H1 (cell line): Measurements from ENCODE around the gene CD59. TPM values are rescaled to one million over a fixed set of nuclear protein-coding genes. Genes with fewer than 3 reads are reported as not detected.

Experiments used
- CTCF ChIA-PET: fragments of 300-600 bp; sonication (Branson Sonifier 250); formaldehyde crosslinking; loops from one replicate; lab custom pipeline; 2021; ENCODE audit not compliant: partially characterized antibody; lab: Charles Lee
- POLR2A ChIA-PET: fragments of 300-600 bp; sonication (Branson Sonifier 250); formaldehyde crosslinking; loops from one replicate; lab custom pipeline; 2021; ENCODE audit warnings: inconsistent platforms; ENCODE audit not compliant: partially characterized antibody; lab: Charles Lee
- DNase-seq, 2 experiments: peaks; one replicate each; pipeline versions ENCODE4 v3.0.0 to v3.0.0-alpha.2; 2010 to 2022; ENCODE audit warnings: low spot score in 2 of 2, low read depth in 1 of 2, mixed read lengths in 1 of 2
- FAIRE-seq: peaks from 2 replicates; lab custom pipeline; 2011; peaks lifted over from hg19 to GRCh38; lab: Jason Lieb, UNC
- H2AFZ ChIP-seq: 2 replicates; pipeline ENCODE4 v1.8.1; 2012; ENCODE audit warnings: low read length, inconsistent platforms
- H2AK5ac ChIP-seq: 2 replicates; pipeline ENCODE4 v1.6.1; 2013; ENCODE audit warnings: low read depth, low read length
- H2BK120ac ChIP-seq: replicated peaks from 2 replicates; pipeline ENCODE3; 2013; ENCODE audit warnings: low read depth, low read length, inconsistent platforms
- H2BK12ac ChIP-seq: 2 replicates; pipeline ENCODE4 v1.6.1; 2013; ENCODE audit warnings: low read depth, low read length
- H2BK15ac ChIP-seq: 2 replicates; pipeline ENCODE4 v1.6.1; 2013; ENCODE audit warnings: low read length
- H2BK20ac ChIP-seq: 2 replicates; pipeline ENCODE4 v1.6.1; 2013; ENCODE audit warnings: low read length
- H2BK5ac ChIP-seq: 2 replicates; pipeline ENCODE4 v1.6.1; 2013; ENCODE audit warnings: low read depth, low read length
- H3K14ac ChIP-seq: 2 replicates; pipeline ENCODE4 v1.6.1; 2013; ENCODE audit warnings: inconsistent platforms; ENCODE audit not compliant: insufficient read length
- H3K18ac ChIP-seq: 2 replicates; pipeline ENCODE4 v1.6.1; 2013; ENCODE audit warnings: low read length; ENCODE audit errors: extremely low read depth
- H3K23ac ChIP-seq: 2 replicates; pipeline ENCODE4 v1.6.1; 2013; ENCODE audit warnings: inconsistent platforms; ENCODE audit not compliant: insufficient read length
- H3K23me2 ChIP-seq: 2 replicates; pipeline ENCODE4 v1.6.1; 2013; ENCODE audit warnings: low read depth, low read length
- H3K27ac ChIP-seq: 2 replicates; pipeline ENCODE4 v1.6.1; 2011; ENCODE audit warnings: low read depth, low read length, inconsistent platforms
- H3K27me3 ChIP-seq, 4 experiments: replicated peaks in 1 of 4; 1 replicate in 1 of 4; 2 replicates in 3 of 4; pipeline versions ENCODE4 v1.6.1 to v1.8.1; 2011 to 2013; ENCODE audit warnings: low read length in 3 of 4, mild to moderate bottlenecking in 3 of 4, inconsistent platforms in 2 of 4, mixed read lengths in 2 of 4, moderate library complexity in 1 of 4; ENCODE audit not compliant: control insufficient read depth in 3 of 4, insufficient read depth in 3 of 4; ENCODE audit errors: extremely low read depth in 1 of 4
- H3K36me3 ChIP-seq, 4 experiments: 2 replicates each; pipeline versions ENCODE4 v1.6.1 to v1.8.1; 2011 to 2013; ENCODE audit warnings: mild to moderate bottlenecking in 4 of 4, low read length in 3 of 4, moderate library complexity in 2 of 4, control low read depth in 1 of 4, inconsistent platforms in 1 of 4; ENCODE audit not compliant: insufficient read depth in 4 of 4, control insufficient read depth in 2 of 4
- H3K4ac ChIP-seq: replicated peaks from 2 replicates; pipeline ENCODE3; 2013; ENCODE audit warnings: low read length, low read depth, mixed read lengths, inconsistent platforms; ENCODE audit not compliant: insufficient read length
- H3K4me1 ChIP-seq, 4 experiments: replicated peaks in 1 of 4; 1 replicate in 1 of 4; 2 replicates in 3 of 4; pipeline versions ENCODE4 v1.6.1 to v1.8.1; 2011 to 2013; ENCODE audit warnings: low read length in 3 of 4, inconsistent platforms in 2 of 4, mixed read lengths in 1 of 4; ENCODE audit not compliant: insufficient read depth in 4 of 4, control insufficient read depth in 3 of 4
- H3K4me2 ChIP-seq, 2 experiments: 2 replicates each; pipeline versions ENCODE4 v1.6.1 to v1.8.1; 2011 to 2013; ENCODE audit warnings: low read depth in 2 of 2, low read length in 2 of 2, control low read depth in 1 of 2, inconsistent platforms in 1 of 2, mild to moderate bottlenecking in 1 of 2; ENCODE audit not compliant: insufficient read depth in 1 of 2
- H3K4me3 ChIP-seq, 4 experiments: fragments of 200-600, 300-600 bp in 1 of 4; sonication (generic), shearing (Covaris generic), sonication (Bioruptor Twin) in 1 of 4; 2 replicates each; pipeline versions ENCODE4 v1.5.1 to v1.8.1; 2011 to 2016; ENCODE audit warnings: low read length in 4 of 4, low read depth in 3 of 4, control low read depth in 2 of 4, inconsistent platforms in 2 of 4, mild to moderate bottlenecking in 2 of 4, mixed read lengths in 1 of 4, moderate library complexity in 1 of 4; ENCODE audit not compliant: insufficient read depth in 2 of 4; ENCODE audit errors: extremely low read depth in 1 of 4
- H3K56ac ChIP-seq: replicated peaks from 2 replicates; pipeline ENCODE3; 2013; ENCODE audit warnings: low read depth, mild to moderate bottlenecking, mixed read lengths, low read length, inconsistent platforms; ENCODE audit not compliant: insufficient read length
- H3K79me1 ChIP-seq: 2 replicates; pipeline ENCODE4 v1.6.1; 2013; ENCODE audit warnings: low read depth, low read length, control low read depth
- H3K79me2 ChIP-seq, 2 experiments: 2 replicates each; pipeline versions ENCODE4 v1.6.1 to v1.8.1; 2012 to 2013; ENCODE audit warnings: low read length in 2 of 2, mild to moderate bottlenecking in 2 of 2, inconsistent platforms in 1 of 2; ENCODE audit not compliant: insufficient read depth in 2 of 2, control insufficient read depth in 1 of 2
- H3K9ac ChIP-seq, 4 experiments: replicated peaks in 1 of 4; 1 replicate in 1 of 4; 2 replicates in 3 of 4; pipeline versions ENCODE4 v1.6.1 to v1.8.1; 2011 to 2013; ENCODE audit warnings: low read depth in 3 of 4, low read length in 3 of 4, control low read depth in 2 of 4, mild to moderate bottlenecking in 2 of 4, moderate library complexity in 2 of 4, inconsistent platforms in 1 of 4; ENCODE audit errors: extremely low read depth in 1 of 4
- H3K9me3 ChIP-seq, 2 experiments: 2 replicates each; pipeline versions ENCODE4 v1.6.1 to v1.8.1; 2012 to 2013; ENCODE audit warnings: mild to moderate bottlenecking in 2 of 2, moderate library complexity in 2 of 2, control low read depth in 1 of 2, inconsistent platforms in 1 of 2, low read depth in 1 of 2, low read length in 1 of 2, mixed read lengths in 1 of 2; ENCODE audit not compliant: insufficient read depth in 2 of 2
- H4K20me1 ChIP-seq, 2 experiments: replicated peaks in 1 of 2; 2 replicates each; pipeline versions ENCODE3 to v1.8.1; 2011 to 2013; ENCODE audit warnings: inconsistent platforms in 2 of 2, low read length in 2 of 2, mild to moderate bottlenecking in 1 of 2; ENCODE audit not compliant: insufficient read depth in 2 of 2, control insufficient read depth in 1 of 2
- H4K5ac ChIP-seq: 2 replicates; pipeline ENCODE4 v1.6.1; 2013; ENCODE audit warnings: low read length, low read depth, mixed read lengths, inconsistent platforms; ENCODE audit not compliant: insufficient read length
- H4K8ac ChIP-seq: 2 replicates; pipeline ENCODE4 v1.8.0; 2013; ENCODE audit warnings: mild to moderate bottlenecking, moderate library complexity, low read length, inconsistent platforms; ENCODE audit not compliant: insufficient read depth; ENCODE audit errors: extremely low read depth
- H4K91ac ChIP-seq: replicated peaks from 2 replicates; pipeline ENCODE3; 2013; ENCODE audit warnings: low read length, mixed read lengths, inconsistent platforms; ENCODE audit not compliant: insufficient read length
- RAD21 ChIP-seq, 2 experiments: IDR thresholded peaks in 1 of 2; conservative IDR thresholded peaks in 1 of 2; 2 replicates each; pipeline ENCODE4 v1.6.1; 2011; ENCODE audit warnings: low read depth in 2 of 2, low read length in 2 of 2, improper control_type of control experiment in 1 of 2, inconsistent platforms in 1 of 2, mild to moderate bottlenecking in 1 of 2, moderate library complexity in 1 of 2
- ZNF274 ChIP-seq: IDR thresholded peaks from 2 replicates; pipeline ENCODE4 v1.7.0; 2012; ENCODE audit warnings: low read length, borderline replicate concordance; ENCODE audit errors: extremely low read depth
- whole genome bisulfite sequencing, 2 experiments: shearing (Covaris generic) in 1 of 2; methylation state at CpG; one replicate each; pipeline versions ENCODE4 v1.1.6 to v1.1.7; 2013 to 2015; ENCODE audit warnings: low lambda C conversion rate in 2 of 2, mixed read lengths in 2 of 2, inconsistent platforms in 1 of 2, low coverage in 1 of 2, missing lambda C conversion rate in 1 of 2; ENCODE audit not compliant: insufficient replicate concordance in 2 of 2, insufficient coverage in 1 of 2, insufficient read length in 1 of 2; ENCODE audit errors: extremely low coverage in 1 of 2, missing lambda C conversion rate in 1 of 2; 5-methylcytosine and 5-hydroxymethylcytosine counted together
- polyA plus RNA-seq, 7 experiments: library from polyadenylated mRNA; depleted of rRNA in 3 of 7; stranded (reverse) in 5 of 7; unstranded in 2 of 7; fragments of >200 nt in 5 of 7; fragments of 200-250 nt in 2 of 7; gene quantifications; 1 replicate in 5 of 7; 2 replicates in 1 of 7; 4 replicates in 1 of 7; pipeline versions ENCODE4 v1.2.1 to v1.2.3, GENCODE V29; 2011 to 2013; ENCODE audit warnings: missing spikeins in 2 of 7, mixed read lengths in 2 of 7
- total RNA-seq: library from RNA; stranded (reverse); fragmentation: NEBNext Ultra II Directional; extraction: Animal tissue kit (Norgen Biotek cat#: 25700); gene quantifications from 2 replicates; pipeline ENCODE4 v1.2.1, GENCODE V29; 2021

The CD59 gene
- total and polyA plus RNA-seq, 2 of the 8 experiments (the other 6 are each of a cell fraction or from before 2014, with no cell fraction given) = 63.1 to 90.3 TPM

DNA sequence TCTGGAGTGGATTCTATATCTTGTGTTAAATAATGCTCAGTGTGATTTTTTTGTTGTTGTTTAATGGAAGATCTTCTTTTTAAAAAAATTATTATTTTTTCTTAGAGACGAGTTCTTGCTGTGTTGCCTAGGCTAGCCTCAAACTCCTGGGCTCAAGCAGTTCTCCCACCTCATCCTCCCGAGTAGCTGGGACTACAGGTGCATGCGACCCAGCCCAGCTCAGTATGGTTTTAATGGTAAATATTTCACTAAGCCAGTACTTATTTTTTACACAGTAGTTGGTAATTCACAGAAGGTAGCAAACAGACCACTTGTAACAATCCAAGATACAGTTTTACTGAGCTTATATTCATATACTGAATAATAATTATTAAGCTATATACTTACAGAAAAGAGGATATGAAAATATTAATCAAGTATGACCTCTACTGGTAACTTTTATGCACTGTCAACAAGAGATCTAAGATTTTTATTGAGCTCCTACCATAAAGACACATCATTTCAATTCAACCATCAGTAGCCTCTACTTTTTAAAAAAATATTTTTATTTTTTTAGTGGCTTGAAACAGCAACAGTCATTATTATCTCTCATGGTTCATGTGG is 6.1 kb upstream of the CD59 start:
- Histone ChIP-seq H3K27me3 (no peaks in the 10 kb centered on the region), H3K4ac (no peak overlapping the region), H3K79me2 (no peaks in the 10 kb centered on the region), H2BK15ac (no peak overlapping the region), H3K18ac (no peak overlapping the region), H3K9me3 (no peaks in the 10 kb centered on the region), H4K5ac (no peak overlapping the region), H2BK5ac (no peak overlapping the region), H4K8ac (no peak overlapping the region), H2BK120ac (no peak overlapping the region), H4K20me1 (peaks cover 0 to 3% of the 10 kb centered on the region in 2 experiments), H3K79me1 (no peaks in the 10 kb centered on the region), H3K27ac (no peak overlapping the region)
- POLR2A ChIA-PET = interaction anchor here (0.8 to 1.8 kb wide), 4 partner anchors 23 to 308 kb away, joined by 3 to 6 read pairs (median 4); partner anchors contain the start of gene FBXO3
- WGBS, 2 experiments = 87% methylated on average over 3 of the region's 3 CpGs; no CpG with 5 or more reads in 1 of the 2 experiments
- CTCF ChIA-PET = interaction anchor here (0.6 to 2.0 kb wide), 18 partner anchors 9 to 581 kb away, joined by 3 to 19 read pairs (median 4); partner anchors contain the start of gene FBXO3
- no peak for DNase-seq
- TF ChIP-seq ZNF274 (no peak), RAD21 (IDR thresholded peaks at IDR 0.05 in 1 of 2, conservative IDR thresholded peaks at IDR 0.05 in 1 of 2; ENCODE audit: low read depth in 2 of 2, low read length in 2 of 2) (peak in 1 of 2 experiments; percentile 14; a peak in 1 of 4 replicates)
- TF ChIP-seq, all 59 proteins: peak for 1
- Histone ChIP-seq H3K23ac (no peak overlapping the region), H3K4me1 (no peaks in the 10 kb centered on the region), H3K4me2 (no peak overlapping the region), H2BK12ac (no peak overlapping the region), H3K9ac (no peak overlapping the region), H2AK5ac (no peak overlapping the region), H3K4me3 (no peak overlapping the region), H3K14ac (no peak overlapping the region), H3K56ac (no peak overlapping the region), H2BK20ac (no peak overlapping the region), H4K91ac (no peak overlapping the region), H3K36me3 (peaks cover 0 to 3% (median 0%) of the 10 kb centered on the region in 4 experiments; a peak in 2 of 8 replicates), H2AFZ (no peak overlapping the region), H3K23me2 (no peaks in the 10 kb centered on the region)
- no peak for FAIRE-seq
